A673 (cell line): Measurements from ENCODE around the gene OSGIN1.
"Not testable (repeated sequence)": the region's sequence is repeated elsewhere in the genome, so short reads cannot be mapped to it uniquely, and the experiment has no call there.

Experiments
- EZH2 ChIP-seq: fragments of 200-600 bp; sonication (generic); IDR thresholded peaks from 2 replicates; pipeline ENCODE4 v1.6.1; 2017; ENCODE audit warnings: borderline replicate concordance, low read depth, mild to moderate bottlenecking, mixed read lengths, antibody characterized with exemption, low read length; ENCODE audit not compliant: poor library complexity, severe bottlenecking
- TF ChIP-seq, protein P1 (sequence below): fragments of 300-800, 200-600 bp; sonication (generic); conservative IDR thresholded peaks from 2 replicates; pipeline ENCODE4 v1.5.1; 2017; ENCODE audit warnings: low read depth, mild to moderate bottlenecking, antibody characterized with exemption, low read length, moderate library complexity, mixed read lengths

DNA sequence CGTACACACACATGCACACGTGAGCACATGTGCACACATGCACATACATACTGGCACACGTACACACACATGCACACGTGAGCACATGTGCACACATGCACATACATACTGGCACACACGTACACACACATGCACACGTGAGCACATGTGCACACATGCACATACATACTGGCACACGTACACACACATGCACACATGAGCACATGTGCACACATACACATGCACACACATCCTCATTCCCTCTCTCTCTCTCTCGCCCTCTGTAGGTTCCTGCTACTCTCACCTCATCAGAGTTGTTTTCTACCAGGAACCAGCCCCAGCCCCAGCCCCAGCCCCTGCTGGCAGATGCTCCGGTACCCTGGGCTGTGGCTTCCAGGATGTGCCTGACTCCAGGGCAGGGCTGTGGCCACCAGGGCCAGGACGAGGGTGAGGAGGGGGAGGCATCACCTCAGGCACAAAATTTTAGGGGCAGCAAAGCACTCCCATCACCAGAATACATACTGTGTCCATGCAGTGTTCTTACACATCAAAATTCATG, 2.1 kb upstream of the OSGIN1 start:
- TF ChIP-seq, protein P1, sequence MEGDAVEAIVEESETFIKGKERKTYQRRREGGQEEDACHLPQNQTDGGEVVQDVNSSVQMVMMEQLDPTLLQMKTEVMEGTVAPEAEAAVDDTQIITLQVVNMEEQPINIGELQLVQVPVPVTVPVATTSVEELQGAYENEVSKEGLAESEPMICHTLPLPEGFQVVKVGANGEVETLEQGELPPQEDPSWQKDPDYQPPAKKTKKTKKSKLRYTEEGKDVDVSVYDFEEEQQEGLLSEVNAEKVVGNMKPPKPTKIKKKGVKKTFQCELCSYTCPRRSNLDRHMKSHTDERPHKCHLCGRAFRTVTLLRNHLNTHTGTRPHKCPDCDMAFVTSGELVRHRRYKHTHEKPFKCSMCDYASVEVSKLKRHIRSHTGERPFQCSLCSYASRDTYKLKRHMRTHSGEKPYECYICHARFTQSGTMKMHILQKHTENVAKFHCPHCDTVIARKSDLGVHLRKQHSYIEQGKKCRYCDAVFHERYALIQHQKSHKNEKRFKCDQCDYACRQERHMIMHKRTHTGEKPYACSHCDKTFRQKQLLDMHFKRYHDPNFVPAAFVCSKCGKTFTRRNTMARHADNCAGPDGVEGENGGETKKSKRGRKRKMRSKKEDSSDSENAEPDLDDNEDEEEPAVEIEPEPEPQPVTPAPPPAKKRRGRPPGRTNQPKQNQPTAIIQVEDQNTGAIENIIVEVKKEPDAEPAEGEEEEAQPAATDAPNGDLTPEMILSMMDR = not testable (repeated sequence)
- TF ChIP-seq EZH2 = not testable (repeated sequence)
